Muscle layer of colon (tissue), 2 donors: ENCODE measurements around the gene KIAA0040.

Experiments used
- H3K27ac ChIP-seq: one replicate; pipeline ENCODE4 v1.7.0; 2013; ENCODE audit warnings: low read depth, mild to moderate bottlenecking, low read length, moderate library complexity
- H3K27me3 ChIP-seq, 2 donors: one replicate each; pipeline ENCODE4 v1.7.0; 2013; ENCODE audit warnings: low read length in 2 of 2, mild to moderate bottlenecking in 2 of 2; ENCODE audit not compliant: insufficient read depth in 2 of 2, control insufficient read depth in 1 of 2
- H3K36me3 ChIP-seq: one replicate; pipeline ENCODE4 v1.7.0; 2013; ENCODE audit warnings: mild to moderate bottlenecking, low read length; ENCODE audit not compliant: insufficient read depth
- H3K4me1 ChIP-seq: one replicate; pipeline ENCODE4 v1.7.0; 2013; ENCODE audit warnings: mild to moderate bottlenecking, low read length; ENCODE audit not compliant: insufficient read depth
- H3K4me3 ChIP-seq, 2 donors: one replicate each; pipeline ENCODE4 v1.7.0; 2013; ENCODE audit warnings: low read length in 2 of 2, low read depth in 1 of 2, mild to moderate bottlenecking in 1 of 2, moderate library complexity in 1 of 2
- H3K9ac ChIP-seq: one replicate; pipeline ENCODE4 v1.7.0; 2013; ENCODE audit warnings: low read length
- H3K9me3 ChIP-seq: one replicate; pipeline ENCODE4 v1.7.0; 2013; ENCODE audit warnings: mild to moderate bottlenecking, low read length
- donor health status: abdominal sarcoma.
- donor health status: Adenocarcinoma of cecum.

The KIAA0040 gene

DNA sequence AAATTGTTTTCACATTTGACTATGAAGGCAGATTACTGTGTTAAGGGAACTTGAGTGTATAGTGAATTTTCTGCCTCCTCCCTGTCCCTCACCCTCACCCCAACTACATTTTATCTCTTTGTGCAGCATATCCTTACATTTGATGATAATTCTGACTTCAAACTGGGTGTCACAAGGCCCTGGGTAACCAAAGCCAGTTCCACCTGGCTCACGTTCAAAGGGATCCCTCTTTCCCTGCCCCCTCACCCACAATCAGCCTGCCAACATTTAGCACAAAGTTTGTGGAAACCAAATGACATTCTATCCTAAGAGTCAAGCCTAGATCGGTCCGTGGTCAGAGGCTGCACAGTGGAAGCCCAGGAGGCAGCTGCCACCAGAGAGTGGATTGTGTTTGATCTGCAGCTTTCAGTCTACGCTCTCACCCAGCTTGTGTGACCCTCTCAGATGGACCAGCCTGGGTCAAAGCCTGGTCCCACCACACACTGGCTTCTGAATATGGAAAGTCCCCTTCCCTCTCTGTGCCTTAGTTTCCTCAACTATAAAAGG is 10.3 kb downstream of the KIAA0040 start:
- Histone ChIP-seq H3K9ac (no peak overlapping the region), H3K4me1 (no peaks in the 10 kb centered on the region), H3K27me3 (no peaks in the 10 kb centered on the region), H3K9me3 (no peaks in the 10 kb centered on the region), H3K36me3 (no peaks in the 10 kb centered on the region), H3K4me3 (no peak overlapping the region), H3K27ac (no peak overlapping the region)

DNA sequence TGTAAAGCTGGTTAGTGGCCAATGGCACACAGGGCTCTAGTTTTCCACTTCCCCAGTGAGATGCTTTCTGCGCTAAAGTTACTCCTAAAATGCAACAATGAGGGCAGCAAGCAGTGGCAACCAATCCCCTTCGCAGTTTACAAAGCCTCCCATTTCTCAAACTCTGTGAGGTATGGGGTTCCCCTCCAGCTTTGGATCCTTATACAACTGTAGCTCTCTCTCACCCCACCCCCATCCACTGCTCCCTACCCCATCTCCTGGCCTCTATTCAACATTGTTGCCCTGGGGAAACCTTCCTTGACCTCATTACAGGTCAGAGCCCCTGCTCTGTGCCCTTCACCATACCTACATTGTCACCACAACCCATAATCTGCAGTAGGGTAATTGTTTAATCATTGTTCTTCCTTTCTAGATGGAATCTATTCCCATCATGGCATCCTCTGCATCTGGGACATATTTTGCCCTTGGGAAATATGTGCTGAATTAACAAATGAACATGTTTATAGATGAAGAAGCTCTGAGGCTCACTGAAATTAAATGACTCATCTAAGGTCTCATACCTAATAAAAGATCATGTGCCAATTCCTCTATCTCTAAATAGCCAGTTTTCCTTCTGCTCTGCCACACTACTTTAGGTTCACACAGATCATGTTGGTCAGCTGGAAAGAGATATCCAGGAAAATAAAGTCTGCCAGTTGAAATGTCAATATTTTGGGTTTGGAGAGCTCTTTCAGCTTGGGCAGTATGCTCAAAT is 12.6 kb downstream of the KIAA0040 start:
- Histone ChIP-seq H3K27me3 (no peaks in the 10 kb centered on the region), H3K36me3 (no peaks in the 10 kb centered on the region), H3K9me3 (no peaks in the 10 kb centered on the region), H3K9ac (no peak overlapping the region), H3K4me3 (no peak overlapping the region), H3K27ac (no peak overlapping the region), H3K4me1 (no peaks in the 10 kb centered on the region)

DNA sequence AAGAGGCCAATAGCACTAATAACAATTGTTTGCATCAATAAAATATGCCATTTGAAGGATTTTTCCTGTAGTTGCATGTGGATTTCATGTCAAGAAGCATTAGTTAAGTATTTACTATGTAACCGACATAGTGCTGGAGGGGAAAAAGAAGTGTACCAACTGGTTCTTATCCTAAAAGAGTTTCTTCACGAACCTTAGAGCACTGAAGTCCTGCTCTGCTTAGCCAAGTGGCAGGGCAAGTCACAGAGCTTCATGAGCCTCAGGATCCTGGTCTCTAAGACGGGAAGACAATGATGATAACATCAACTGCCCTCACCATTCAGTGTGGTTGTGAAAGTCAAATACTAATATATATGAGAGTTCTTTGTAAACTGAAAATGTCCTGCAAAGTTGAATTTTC is 14.1 kb downstream of the KIAA0040 start:
- H3K36me3 ChIP-seq, result no peaks in the 10 kb centered on the region
- no peaks in the 10 kb centered on the region for H3K27me3 ChIP-seq
- no peak overlapping the region for H3K4me3 ChIP-seq
- no peaks in the 10 kb centered on the region for H3K9me3 ChIP-seq
- no peak overlapping the region for H3K27ac ChIP-seq
- H3K4me1 ChIP-seq, result no peaks in the 10 kb centered on the region
- no peak overlapping the region for H3K9ac ChIP-seq

DNA sequence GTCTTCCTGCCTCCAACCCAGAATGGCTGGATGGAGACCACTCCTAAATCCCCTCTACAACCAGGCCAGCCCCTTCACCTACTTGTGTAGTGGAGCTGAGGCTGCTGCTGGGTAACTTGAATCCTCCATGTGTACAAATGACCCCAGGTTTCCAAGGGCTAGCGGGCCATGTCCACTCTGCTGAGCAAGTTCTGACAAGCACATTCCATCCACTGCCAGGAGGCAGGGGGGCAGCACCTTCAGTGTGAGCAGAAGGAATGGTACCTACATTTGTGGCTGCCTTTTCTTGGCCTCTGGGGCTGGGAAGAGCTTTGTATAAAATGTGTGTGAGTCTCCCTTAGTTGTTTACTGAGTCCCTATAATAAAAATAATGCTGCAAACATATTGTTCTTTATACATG is 14.5 kb downstream of the KIAA0040 start:
- no peaks in the 10 kb centered on the region for H3K4me1 ChIP-seq
- no peak overlapping the region for H3K4me3 ChIP-seq
- H3K27me3 ChIP-seq, result no peaks in the 10 kb centered on the region
- H3K9ac ChIP-seq, result no peak overlapping the region
- H3K36me3 ChIP-seq, result no peaks in the 10 kb centered on the region
- H3K9me3 ChIP-seq, result no peaks in the 10 kb centered on the region
- no peak overlapping the region for H3K27ac ChIP-seq

DNA sequence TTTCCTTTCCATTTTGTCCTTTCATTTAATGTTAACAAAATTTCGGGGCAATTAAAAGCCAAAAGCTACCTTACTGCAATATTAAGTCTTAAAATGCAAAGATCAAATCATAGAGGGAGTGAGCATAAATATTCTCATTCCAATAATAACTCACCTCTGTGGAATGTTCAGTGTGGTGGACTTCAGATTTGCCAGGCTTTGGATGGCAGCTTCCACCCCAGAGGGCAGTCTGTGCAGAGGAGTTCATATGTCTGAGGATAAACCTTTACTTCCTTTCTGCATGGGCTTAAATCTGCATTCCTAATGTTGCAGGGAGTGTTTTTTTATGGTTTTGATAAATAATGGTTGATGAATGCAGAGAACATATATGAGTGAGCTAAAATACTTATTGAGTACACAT is 16.3 kb downstream of the KIAA0040 start:
- H3K9me3 ChIP-seq, result no peaks in the 10 kb centered on the region
- no peaks in the 10 kb centered on the region for H3K4me1 ChIP-seq

GRCh38 chr1:175174309-175175102 is 18.1 kb downstream of the KIAA0040 start:
- H3K4me1 ChIP-seq, result no peaks in the 10 kb centered on the region
- H3K27me3 ChIP-seq, result no peaks in the 10 kb centered on the region
- H3K36me3 ChIP-seq, result no peaks in the 10 kb centered on the region
- no peak overlapping the region for H3K27ac ChIP-seq
- no peak overlapping the region for H3K4me3 ChIP-seq
- H3K9ac ChIP-seq, result no peak overlapping the region
- H3K9me3 ChIP-seq, result no peaks in the 10 kb centered on the region

More for the DNA sequence above, 16.3 kb downstream of the KIAA0040 start:
- Histone ChIP-seq H3K4me3 (no peak overlapping the region), H3K27me3 (no peaks in the 10 kb centered on the region), H3K36me3 (no peaks in the 10 kb centered on the region), H3K9ac (no peak overlapping the region), H3K27ac (no peak overlapping the region)

DNA sequence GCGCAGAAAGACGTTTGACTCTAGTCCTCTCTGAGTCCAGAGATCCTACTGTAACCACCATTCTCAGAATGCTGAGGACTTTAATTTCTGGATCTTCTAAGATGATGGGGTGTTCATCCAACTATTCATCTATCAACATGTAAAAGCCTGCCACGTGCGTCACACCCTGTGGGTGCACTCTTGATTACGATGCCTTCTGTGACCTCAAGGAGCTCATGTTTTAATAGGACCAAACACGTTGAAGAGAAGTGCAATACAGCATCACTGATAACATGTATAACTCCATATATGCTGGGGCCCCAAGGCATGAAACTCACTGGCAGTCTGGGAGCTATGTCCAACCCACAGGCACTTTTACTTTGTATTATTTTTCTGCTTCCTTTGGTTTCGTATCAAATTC is 19.0 kb downstream of the KIAA0040 start:
- H3K9me3 ChIP-seq, result no peaks in the 10 kb centered on the region
- H3K27ac ChIP-seq, result no peak overlapping the region
- no peak overlapping the region for H3K9ac ChIP-seq
- H3K4me3 ChIP-seq, result no peak overlapping the region
- no peaks in the 10 kb centered on the region for H3K4me1 ChIP-seq
- no peaks in the 10 kb centered on the region for H3K36me3 ChIP-seq
- H3K27me3 ChIP-seq, result no peaks in the 10 kb centered on the region

- Histone ChIP-seq H3K36me3 (no peaks in the 10 kb centered on the region), H3K9ac (no peak overlapping the region), H3K27ac (no peak overlapping the region), H3K4me3 (no peak overlapping the region), H3K27me3 (no peaks in the 10 kb centered on the region), H3K4me1 (no peaks in the 10 kb centered on the region), H3K9me3 (no peaks in the 10 kb centered on the region)
Measured at GRCh38 chr1:175172503-175172902, 20.1 kb downstream of the KIAA0040 start.

DNA sequence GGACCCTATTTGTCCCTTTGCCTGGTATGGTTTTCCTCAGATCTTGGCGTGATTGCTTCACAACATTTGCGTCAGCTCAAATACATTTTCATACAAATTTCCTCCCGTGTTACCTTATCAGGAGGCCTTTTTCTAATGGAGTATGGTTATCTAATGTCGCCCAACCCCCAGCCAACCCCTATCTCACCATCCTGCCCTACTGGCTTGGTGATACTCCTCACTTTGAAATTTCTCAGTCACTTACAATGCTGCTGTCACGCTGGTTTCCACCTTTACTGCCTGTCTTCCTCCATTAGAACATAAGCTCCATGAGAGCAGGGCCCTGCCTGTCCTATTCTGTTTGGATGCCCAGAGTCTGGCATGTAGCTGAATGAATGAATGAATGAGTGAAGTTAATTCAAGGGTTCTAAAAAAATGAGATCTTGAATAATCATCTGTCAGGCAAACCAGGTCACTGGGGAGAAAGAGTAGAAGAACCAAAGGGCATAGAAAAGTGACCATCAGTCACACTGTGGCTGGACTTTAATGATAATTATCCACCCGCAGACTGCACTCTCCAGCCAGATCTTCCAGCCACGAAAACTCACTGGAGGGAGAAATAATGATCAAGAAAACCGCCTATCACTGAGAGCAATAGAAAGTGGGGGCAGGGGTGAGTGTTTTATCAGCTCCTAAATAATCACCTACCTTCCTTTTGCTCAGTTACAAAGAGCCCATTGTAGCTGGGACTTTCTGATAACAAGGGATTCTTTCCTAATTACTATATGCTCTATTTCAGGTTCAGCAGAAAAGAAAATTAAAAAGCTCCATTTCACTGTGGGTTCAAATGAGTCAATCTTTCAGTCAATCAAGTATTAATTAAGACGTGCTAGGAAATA is 21.3 kb downstream of the KIAA0040 start:
- H3K27ac ChIP-seq, result no peak overlapping the region
- H3K36me3 ChIP-seq, result peaks cover 4% of the 10 kb centered on the region
- H3K27me3 ChIP-seq, result no peaks in the 10 kb centered on the region
- H3K4me1 ChIP-seq, result no peaks in the 10 kb centered on the region
- H3K9ac ChIP-seq, result no peak overlapping the region
- H3K4me3 ChIP-seq, result no peak overlapping the region
- no peaks in the 10 kb centered on the region for H3K9me3 ChIP-seq

GRCh38 chr1:175169286-175170018 is 23.1 kb downstream of the KIAA0040 start:
- H3K36me3 ChIP-seq, result peaks cover 7% of the 10 kb centered on the region
- no peaks in the 10 kb centered on the region for H3K9me3 ChIP-seq
- H3K4me3 ChIP-seq, result no peak overlapping the region
- H3K9ac ChIP-seq, result no peak overlapping the region
- H3K27ac ChIP-seq, result no peak overlapping the region
- H3K27me3 ChIP-seq, result no peaks in the 10 kb centered on the region
- no peaks in the 10 kb centered on the region for H3K4me1 ChIP-seq
